ENCODE results near the gene PCBP3. TPM values are rescaled to one million over a fixed set of nuclear protein-coding genes. Genes with fewer than 3 reads are reported as not detected.
A peak's percentile ranks its signal among the peaks of the same experiment; 100 is the strongest.

PCBP3 gene
- total and polyA plus RNA-seq, 2 of the 13 experiments (the other 11 are each of a cell fraction or from before 2014, with no cell fraction given): not detected

- TF ChIP-seq TEF (CRISPR knock-in tag; IDR thresholded peaks at IDR 0.05): no peak
- TF ChIP-seq PCBP1 (IDR thresholded peaks at IDR 0.05; ENCODE audit: borderline replicate concordance, low read depth, low read length): peak; percentile 65; the same call in 1 of the 2 replicates
- TF ChIP-seq UBTF (CRISPR knock-in tag; IDR thresholded peaks at IDR 0.05): peak; percentile 61; the same call in 1 of the 2 replicates
- TF ChIP-seq PHF8 (CRISPR knock-in tag; IDR thresholded peaks at IDR 0.05): peak; percentile 29; the same call in 1 of the 2 replicates
- peak; percentile 79 for TF ChIP-seq ZFX (CRISPR knock-in tag; IDR thresholded peaks at IDR 0.05; ENCODE audit: low read depth)
- TF ChIP-seq NCOA1 (CRISPR knock-in tag; IDR thresholded peaks at IDR 0.05): no peak
- no peak for TF ChIP-seq THYN1 (CRISPR knock-in tag; IDR thresholded peaks at IDR 0.05; ENCODE audit: borderline replicate concordance, low read depth)
- TF ChIP-seq HNRNPUL1 (IDR thresholded peaks at IDR 0.05; ENCODE audit: low read depth, low read length): no peak
- TF ChIP-seq MBNL3 (CRISPR knock-in tag; conservative IDR thresholded peaks at IDR 0.05): no peak
- TF ChIP-seq MAZ (IDR thresholded peaks at IDR 0.05; ENCODE audit: borderline replicate concordance, low read depth, low read length): no peak; the same call in 1 of the 2 replicates
- TF ChIP-seq MAZ (CRISPR knock-in tag; IDR thresholded peaks at IDR 0.05; ENCODE audit: low read depth): 0 out of 2 replicates have a peak, but pooled peaks have one; percentile 18
- peak; percentile 55; the same call in 1 of the 2 replicates for TF ChIP-seq RBFOX2 (IDR thresholded peaks at IDR 0.05; ENCODE audit: low read depth, low read length)
- TF ChIP-seq MIER3 (CRISPR knock-in tag; IDR thresholded peaks at IDR 0.05; ENCODE audit: borderline replicate concordance): no peak
- TF ChIP-seq ZFP91 (CRISPR knock-in tag; IDR thresholded peaks at IDR 0.05; ENCODE audit: borderline replicate concordance): 0 out of 2 replicates have a peak, but pooled peaks have one; percentile 15
- TF ChIP-seq SAFB2 (CRISPR knock-in tag; IDR thresholded peaks at IDR 0.05; ENCODE audit: borderline replicate concordance, low read depth): no peak
- TF ChIP-seq FOXM1 (CRISPR knock-in tag; IDR thresholded peaks at IDR 0.05): no peak
- TF ChIP-seq GABPB1 (CRISPR knock-in tag; IDR thresholded peaks at IDR 0.05): peak; percentile 29; the same call in 1 of the 2 replicates
- TF ChIP-seq ZNF687 (CRISPR knock-in tag; IDR thresholded peaks at IDR 0.05): peak; percentile 62
- no peak for TF ChIP-seq ZC3H13 (CRISPR knock-in tag; IDR thresholded peaks at IDR 0.05)
Observed at GRCh38 chr21:45981151-45982091, 337.9 kb downstream of the PCBP3 start, which contains the start of gene COL6A1 (continued).

All from HepG2 (cell line).